A549 (cell line): ENCODE measurements around the gene DPYD. TPM values are rescaled to one million over a fixed set of nuclear protein-coding genes. Genes with fewer than 3 reads are reported as not detected.
A peak's percentile ranks its signal among the peaks of the same experiment; 100 is the strongest.

Source experiments
- ATAC-seq, 2 experiments: fragments of 200-7000 bp in 1 of 2; fragments of >200 bp in 1 of 2; cut with Nextera tagmentation in 1 of 2; cut with Tn5 transposase in 1 of 2; 3 replicates each; pipeline versions ENCODE4 v1.8.0 to v1.9.1; 2018 to 2020; ENCODE audit warnings: mild to moderate bottlenecking in 1 of 2, moderate library complexity in 1 of 2
- CTCF ChIA-PET: fragments of 300-600 bp; sonication (Branson Sonifier 250); formaldehyde crosslinking; extraction: SDS; loops from one replicate; lab custom pipeline; 2021; ENCODE audit warnings: antibody characterized with exemption, inconsistent platforms; lab: Yijun Ruan, JAX
- POLR2A ChIA-PET: fragments of 350-600 bp; formaldehyde crosslinking; extraction: SDS; loops from one replicate; lab custom pipeline; 2021; ENCODE audit warnings: antibody characterized with exemption, inconsistent platforms; lab: Yijun Ruan, JAX
- DNase-seq, 2 experiments: peaks; one replicate each; pipeline versions ENCODE4 v3.0.0 to v3.0.0-alpha.2; 2011 to 2016; ENCODE audit warnings: low read depth in 1 of 2, low spot score in 1 of 2
- FAIRE-seq: peaks from 2 replicates; lab custom pipeline; 2011; peaks lifted over from hg19 to GRCh38; lab: Jason Lieb, UNC
- H3K27ac ChIP-seq, 2 experiments: fragments of >200 bp; sonication (Bioruptor Twin); formaldehyde crosslinking; 3 replicates each; pipeline ENCODE4 v1.5.1; 2016 to 2017
- H3K4me1 ChIP-seq: fragments of >200 bp; sonication (Bioruptor Twin); formaldehyde crosslinking; 3 replicates; pipeline ENCODE4 v1.6.1; 2016
- H3K4me2 ChIP-seq: fragments of >200 bp; sonication (Bioruptor Twin); formaldehyde crosslinking; 3 replicates; pipeline ENCODE4 v1.6.1; 2016
- H3K4me3 ChIP-seq: fragments of >200 bp; sonication (Bioruptor Twin); formaldehyde crosslinking; 3 replicates; pipeline ENCODE4 v1.5.1; 2016
- H3K9me3 ChIP-seq: fragments of >200 bp; sonication (Bioruptor Twin); formaldehyde crosslinking; 3 replicates; pipeline ENCODE4 v1.6.1; 2016
- CBX8 ChIP-seq: fragments of 200-600 bp; sonication (generic); IDR thresholded peaks from 2 replicates; pipeline ENCODE4 v1.6.1; 2016
- CEBPB ChIP-seq, 2 experiments: fragments of >200 bp in 1 of 2; sonication (Bioruptor Twin) in 1 of 2; formaldehyde crosslinking in 1 of 2; IDR thresholded peaks; 2 replicates each; pipeline ENCODE4 v1.6.1; 2012 to 2016
- EHF ChIP-seq: fragments of 250-450 bp; sonication (Bioruptor Pico); IDR thresholded peaks from 2 replicates; pipeline ENCODE4 v1.5.0; 2020; ENCODE audit warnings: mild to moderate bottlenecking
- EP300 ChIP-seq, 2 experiments: fragments of >200 bp; sonication (Bioruptor Twin); formaldehyde crosslinking; IDR thresholded peaks; 2 replicates in 1 of 2; 3 replicates in 1 of 2; pipeline ENCODE4 v1.6.1; 2016 to 2017
- FOSL2 ChIP-seq, 2 experiments: fragments of 450-650 bp in 1 of 2; fragments of >200 bp in 1 of 2; sonication (Bioruptor Twin) in 1 of 2; formaldehyde crosslinking; IDR thresholded peaks; 2 replicates each; pipeline versions ENCODE4 v1.5.0 to v1.6.1; 2016 to 2020; ENCODE audit warnings: mild to moderate bottlenecking in 1 of 2, moderate library complexity in 1 of 2
- GATA3 ChIP-seq: IDR thresholded peaks from 2 replicates; pipeline ENCODE4 v1.6.1; 2012; ENCODE audit warnings: borderline replicate concordance
- HES2 ChIP-seq: fragments of >200 bp; sonication (Bioruptor Twin); formaldehyde crosslinking; IDR thresholded peaks from 2 replicates; pipeline ENCODE4 v1.6.1; 2016
- HEYL ChIP-seq: fragments of 250-450 bp; sonication (Bioruptor Pico); IDR thresholded peaks from 2 replicates; pipeline ENCODE4 v1.8.0; 2021; ENCODE audit warnings: mild to moderate bottlenecking, moderate library complexity
- JUN ChIP-seq, 2 experiments: fragments of >200 bp; sonication (Bioruptor Twin); formaldehyde crosslinking; IDR thresholded peaks; 2 replicates in 1 of 2; 3 replicates in 1 of 2; pipeline ENCODE4 v1.6.1; 2016 to 2017
- JUNB ChIP-seq: fragments of >200 bp; sonication (Bioruptor Twin); formaldehyde crosslinking; IDR thresholded peaks from 2 replicates; pipeline ENCODE4 v1.6.1; 2016
- KDM1A ChIP-seq: fragments of 200-600 bp; sonication (generic); IDR thresholded peaks from 2 replicates; pipeline ENCODE4 v1.6.1; 2016; ENCODE audit warnings: low read depth, mild to moderate bottlenecking
- MAZ ChIP-seq: fragments of 150-350 bp; IDR thresholded peaks from 2 replicates; pipeline ENCODE4 v1.6.1; 2014; ENCODE audit warnings: antibody characterized with exemption, low read depth, low read length, borderline replicate concordance
- MYC ChIP-seq: IDR thresholded peaks from 2 replicates; pipeline ENCODE4 v1.6.1; 2012; ENCODE audit warnings: mild to moderate bottlenecking, inconsistent platforms, low read length, improper control_type of control experiment, borderline replicate concordance
- RCOR1 ChIP-seq: fragments of 150-350 bp; IDR thresholded peaks from 2 replicates; pipeline ENCODE4 v1.6.1; 2014; ENCODE audit warnings: antibody characterized with exemption, low read length, low read depth
- SREBF2 ChIP-seq: fragments of 450-650 bp; IDR thresholded peaks from 2 replicates; pipeline ENCODE4 v1.6.1; 2014; ENCODE audit warnings: mild to moderate bottlenecking, moderate library complexity
- WGBS: methylation state at CpG from one replicate; pipeline ENCODE4 v1.1.6; 2017; ENCODE audit errors: missing lambda C conversion rate; 5-methylcytosine and 5-hydroxymethylcytosine counted together
- polyA plus RNA-seq, 4 experiments: library from polyadenylated mRNA; depleted of rRNA in 3 of 4; stranded (reverse); fragments of >200 nt; fragmentation: RNase III in 1 of 4; extraction: RNeasy Plus Mini Kit Qiagen cat#74134 plus additional on column Dnase treatment in 1 of 4; gene quantifications; 2 replicates in 3 of 4; 3 replicates in 1 of 4; pipeline ENCODE4 v1.2.3, GENCODE V29; 2011 to 2017
- TF ChIP-seq, protein P1 (sequence below): fragments of >200 bp; sonication (Bioruptor Twin); formaldehyde crosslinking; IDR thresholded peaks from 3 replicates; pipeline ENCODE4 v1.6.1; 2016
- TF ChIP-seq, protein P2 (sequence below): fragments of 200-600 bp; sonication (generic); IDR thresholded peaks from 2 replicates; pipeline ENCODE4 v1.6.1; 2016; ENCODE audit warnings: antibody characterized with exemption, mild to moderate bottlenecking, moderate library complexity
- TF ChIP-seq, protein P3 (sequence below): IDR thresholded peaks from 2 replicates; pipeline ENCODE4 v1.6.1; 2012

Gene DPYD
- polyA plus RNA-seq, 2 of the 4 experiments (the other 2 are of a cell fraction) = 5.9 to 7.5 TPM

DNA sequence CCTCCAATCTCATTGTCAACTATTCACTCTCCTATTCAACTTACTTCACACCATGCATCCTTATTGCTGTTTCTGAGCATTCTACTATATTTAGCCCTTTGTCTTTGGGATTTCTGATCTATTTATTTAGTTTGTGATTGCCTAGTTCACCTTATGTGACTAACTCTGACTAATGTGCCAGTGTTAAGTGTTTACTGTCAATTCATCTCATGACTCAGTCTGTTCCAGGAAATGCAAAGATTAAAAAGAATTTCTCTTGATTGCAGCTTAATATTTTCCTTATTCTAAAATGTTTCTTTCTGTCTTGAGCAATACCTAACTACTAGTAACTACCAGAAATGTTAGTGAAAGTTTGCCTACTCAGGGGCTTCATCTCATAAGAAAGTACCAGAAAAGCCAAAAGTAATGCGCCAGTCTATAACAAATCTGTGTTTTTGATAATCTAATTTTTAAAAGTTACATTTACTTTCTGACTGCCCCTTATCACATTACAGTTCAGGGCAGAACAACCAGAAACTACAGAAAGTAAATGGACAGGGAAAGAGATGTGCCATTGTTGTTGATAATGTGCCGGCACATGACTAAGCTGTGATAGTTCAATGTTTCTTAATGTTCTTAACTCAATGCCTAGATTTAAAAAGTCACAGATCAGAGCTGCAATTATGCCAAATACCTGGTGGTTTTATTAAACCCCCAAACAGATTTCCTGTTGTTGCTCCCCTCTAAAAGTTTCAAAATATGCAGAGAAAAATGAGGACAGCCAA is 642.8 kb downstream of the DPYD start:
- Histone ChIP-seq H3K9me3 (no peaks in the 10 kb centered on the region), H3K27ac (peak overlapping the region; percentile 72 to 75), H3K4me2 (peak overlapping the region; percentile 59), H3K4me3 (no peak overlapping the region), H3K4me1 (peaks cover 16% of the 10 kb centered on the region)
- DNase-seq = peak; percentile 2 to 68
- POLR2A ChIA-PET = no interaction called here
- CTCF ChIA-PET = no interaction called here
- 62% methylated on average over 2 of the region's 2 CpGs for WGBS
- ATAC-seq = peak; percentile 88 to 93
- TF ChIP-seq CEBPB (IDR thresholded peaks at IDR 0.05) (peak; percentile 67 to 82), HES2 (0 out of 2 replicates have a peak, but pooled peaks have one; percentile 36), FOSL2 (IDR thresholded peaks at IDR 0.05) (peak; percentile 94), FOSL2 (CRISPR knock-in tag; IDR thresholded peaks at IDR 0.05) (peak; percentile 96), GATA3 (peak; percentile 71), MYC (no peak), JUN (IDR thresholded peaks at IDR 0.05) (peak in 1 of 2 experiments; percentile 74; a peak in 1 of 5 replicates), SREBF2 (no peak), CBX8 (no peak), HEYL (no peak), MAZ (no peak), EP300 (IDR thresholded peaks at IDR 0.05) (peak; percentile 51 to 75; a peak in 3 of 5 replicates), RCOR1 (no peak), EHF (CRISPR knock-in tag) (no peak), JUNB (peak; percentile 97), KDM1A (no peak)
- TF ChIP-seq, protein P1, sequence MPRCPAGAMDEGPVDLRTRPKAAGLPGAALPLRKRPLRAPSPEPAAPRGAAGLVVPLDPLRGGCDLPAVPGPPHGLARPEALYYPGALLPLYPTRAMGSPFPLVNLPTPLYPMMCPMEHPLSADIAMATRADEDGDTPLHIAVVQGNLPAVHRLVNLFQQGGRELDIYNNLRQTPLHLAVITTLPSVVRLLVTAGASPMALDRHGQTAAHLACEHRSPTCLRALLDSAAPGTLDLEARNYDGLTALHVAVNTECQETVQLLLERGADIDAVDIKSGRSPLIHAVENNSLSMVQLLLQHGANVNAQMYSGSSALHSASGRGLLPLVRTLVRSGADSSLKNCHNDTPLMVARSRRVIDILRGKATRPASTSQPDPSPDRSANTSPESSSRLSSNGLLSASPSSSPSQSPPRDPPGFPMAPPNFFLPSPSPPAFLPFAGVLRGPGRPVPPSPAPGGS = peak; percentile 56; the same call in 1 of the 3 replicates
- TF ChIP-seq, protein P2, sequence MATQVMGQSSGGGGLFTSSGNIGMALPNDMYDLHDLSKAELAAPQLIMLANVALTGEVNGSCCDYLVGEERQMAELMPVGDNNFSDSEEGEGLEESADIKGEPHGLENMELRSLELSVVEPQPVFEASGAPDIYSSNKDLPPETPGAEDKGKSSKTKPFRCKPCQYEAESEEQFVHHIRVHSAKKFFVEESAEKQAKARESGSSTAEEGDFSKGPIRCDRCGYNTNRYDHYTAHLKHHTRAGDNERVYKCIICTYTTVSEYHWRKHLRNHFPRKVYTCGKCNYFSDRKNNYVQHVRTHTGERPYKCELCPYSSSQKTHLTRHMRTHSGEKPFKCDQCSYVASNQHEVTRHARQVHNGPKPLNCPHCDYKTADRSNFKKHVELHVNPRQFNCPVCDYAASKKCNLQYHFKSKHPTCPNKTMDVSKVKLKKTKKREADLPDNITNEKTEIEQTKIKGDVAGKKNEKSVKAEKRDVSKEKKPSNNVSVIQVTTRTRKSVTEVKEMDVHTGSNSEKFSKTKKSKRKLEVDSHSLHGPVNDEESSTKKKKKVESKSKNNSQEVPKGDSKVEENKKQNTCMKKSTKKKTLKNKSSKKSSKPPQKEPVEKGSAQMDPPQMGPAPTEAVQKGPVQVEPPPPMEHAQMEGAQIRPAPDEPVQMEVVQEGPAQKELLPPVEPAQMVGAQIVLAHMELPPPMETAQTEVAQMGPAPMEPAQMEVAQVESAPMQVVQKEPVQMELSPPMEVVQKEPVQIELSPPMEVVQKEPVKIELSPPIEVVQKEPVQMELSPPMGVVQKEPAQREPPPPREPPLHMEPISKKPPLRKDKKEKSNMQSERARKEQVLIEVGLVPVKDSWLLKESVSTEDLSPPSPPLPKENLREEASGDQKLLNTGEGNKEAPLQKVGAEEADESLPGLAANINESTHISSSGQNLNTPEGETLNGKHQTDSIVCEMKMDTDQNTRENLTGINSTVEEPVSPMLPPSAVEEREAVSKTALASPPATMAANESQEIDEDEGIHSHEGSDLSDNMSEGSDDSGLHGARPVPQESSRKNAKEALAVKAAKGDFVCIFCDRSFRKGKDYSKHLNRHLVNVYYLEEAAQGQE = no peak
- TF ChIP-seq, protein P3, sequence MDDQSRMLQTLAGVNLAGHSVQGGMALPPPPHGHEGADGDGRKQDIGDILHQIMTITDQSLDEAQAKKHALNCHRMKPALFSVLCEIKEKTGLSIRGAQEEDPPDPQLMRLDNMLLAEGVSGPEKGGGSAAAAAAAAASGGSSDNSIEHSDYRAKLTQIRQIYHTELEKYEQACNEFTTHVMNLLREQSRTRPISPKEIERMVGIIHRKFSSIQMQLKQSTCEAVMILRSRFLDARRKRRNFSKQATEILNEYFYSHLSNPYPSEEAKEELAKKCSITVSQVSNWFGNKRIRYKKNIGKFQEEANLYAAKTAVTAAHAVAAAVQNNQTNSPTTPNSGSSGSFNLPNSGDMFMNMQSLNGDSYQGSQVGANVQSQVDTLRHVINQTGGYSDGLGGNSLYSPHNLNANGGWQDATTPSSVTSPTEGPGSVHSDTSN = no peak
- FAIRE-seq = no peak
